ENCODE measurements around the gene KAT5. TPM values are rescaled to one million over a fixed set of nuclear protein-coding genes. Genes with fewer than 3 reads are reported as not detected.
"Not testable (repeated sequence)": the region's sequence is repeated elsewhere in the genome, so short reads cannot be mapped to it uniquely, and the experiment has no call there.

Gene KAT5
- total RNA-seq, 4 donors from 2014 or later: 68.9 to 96.0 (median 85.7) TPM

- TF ChIP-seq CTCF (IDR thresholded peaks at IDR 0.05): no peak
- TF ChIP-seq POLR2A (IDR thresholded peaks at IDR 0.05): no peak
- H3K4me3 ChIP-seq (ENCODE audit: low read depth, poor library complexity, severe bottlenecking): no peak overlapping the region
- DNase-seq (ENCODE audit: low spot score in 2 of 2): no peak
- 74 to 90% methylated on average over 6 of the region's 6 CpGs for WGBS, 2 donors
- intact Hi-C loops (cut with DNase I; ENCODE audit: low total_unique reads): no loop called here
Measured at GRCh38 chr11:65726660-65727059, 14.6 kb downstream of the KAT5 start.

GRCh38 chr11:65727865-65728264 is 15.8 kb downstream of the KAT5 start:
- H3K4me3 ChIP-seq (ENCODE audit: low read depth, poor library complexity, severe bottlenecking): no peak overlapping the region
- no peak for DNase-seq (ENCODE audit: low spot score in 2 of 2)
- TF ChIP-seq POLR2A (IDR thresholded peaks at IDR 0.05) (no peak), CTCF (IDR thresholded peaks at IDR 0.05) (no peak)
- intact Hi-C loops (cut with DNase I; ENCODE audit: low total_unique reads): no loop called here
- WGBS, 2 donors: 86 to 93% methylated on average over 13 to 14 of the region's 15 CpGs

- intact Hi-C loops (cut with DNase I; ENCODE audit: low total_unique reads): no loop called here
- 24 to 39% methylated on average over 5 of the region's 5 CpGs for WGBS, 2 donors
- no peak for DNase-seq (ENCODE audit: low spot score in 2 of 2)
- no peak overlapping the region for H3K4me3 ChIP-seq (ENCODE audit: low read depth, poor library complexity, severe bottlenecking)
- TF ChIP-seq POLR2A (IDR thresholded peaks at IDR 0.05) (no peak), CTCF (IDR thresholded peaks at IDR 0.05) (no peak)
Measured at GRCh38 chr11:65730461-65730860, 18.4 kb downstream of the KAT5 start.

GRCh38 chr11:65735111-65735510 is 23.1 kb downstream of the KAT5 start:
- WGBS, 2 donors: 53 to 69% methylated on average over 4 of the region's 4 CpGs
- intact Hi-C loops (cut with DNase I; ENCODE audit: low total_unique reads); H3K4me3 ChIP-seq (ENCODE audit: low read depth, poor library complexity, severe bottlenecking); DNase-seq (ENCODE audit: low spot score in 2 of 2): not testable (repeated sequence)

GRCh38 chr11:65736810-65737209 is 24.8 kb downstream of the KAT5 start:
- TF ChIP-seq CTCF (IDR thresholded peaks at IDR 0.05): no peak
- TF ChIP-seq POLR2A (IDR thresholded peaks at IDR 0.05): no peak
- H3K4me3 ChIP-seq (ENCODE audit: low read depth, poor library complexity, severe bottlenecking): no peak overlapping the region
- intact Hi-C loops (cut with DNase I; ENCODE audit: low total_unique reads): no loop called here
- no peak for DNase-seq (ENCODE audit: low spot score in 2 of 2)

- intact Hi-C loops (cut with DNase I; ENCODE audit: low total_unique reads): no loop called here
- H3K4me3 ChIP-seq (ENCODE audit: low read depth, poor library complexity, severe bottlenecking): no peak overlapping the region
- 89 to 94% methylated on average over 2 of the region's 2 CpGs for WGBS, 2 donors
- DNase-seq (ENCODE audit: low spot score in 2 of 2): no peak
- no peak for TF ChIP-seq CTCF (IDR thresholded peaks at IDR 0.05)
- TF ChIP-seq POLR2A (IDR thresholded peaks at IDR 0.05): no peak
Measured at GRCh38 chr11:65739022-65739421, 27.0 kb downstream of the KAT5 start.
